Measurements from ENCODE around the gene TIMM10.

DNA sequence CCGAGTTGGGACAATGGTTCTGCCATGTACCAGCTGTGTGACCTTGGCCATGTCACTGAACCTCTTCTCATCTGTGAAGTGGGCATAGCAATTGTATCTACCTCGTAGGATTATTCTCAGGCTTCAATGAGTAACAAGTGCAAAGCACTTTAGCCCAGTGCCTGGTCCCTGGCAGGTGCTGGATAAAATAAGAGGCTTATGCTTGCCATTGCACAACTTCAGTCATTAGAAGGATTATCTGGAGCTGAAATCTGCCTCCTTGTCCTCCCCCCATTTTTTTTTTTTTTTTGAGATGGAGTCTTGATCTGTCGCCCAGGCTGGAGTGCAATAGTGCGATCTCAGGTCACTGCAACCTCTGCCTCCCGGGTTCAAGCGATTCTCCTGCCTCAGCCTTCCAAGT lies 14.0 kb upstream of the TIMM10 start:
- TF ChIP-seq, protein P1, sequence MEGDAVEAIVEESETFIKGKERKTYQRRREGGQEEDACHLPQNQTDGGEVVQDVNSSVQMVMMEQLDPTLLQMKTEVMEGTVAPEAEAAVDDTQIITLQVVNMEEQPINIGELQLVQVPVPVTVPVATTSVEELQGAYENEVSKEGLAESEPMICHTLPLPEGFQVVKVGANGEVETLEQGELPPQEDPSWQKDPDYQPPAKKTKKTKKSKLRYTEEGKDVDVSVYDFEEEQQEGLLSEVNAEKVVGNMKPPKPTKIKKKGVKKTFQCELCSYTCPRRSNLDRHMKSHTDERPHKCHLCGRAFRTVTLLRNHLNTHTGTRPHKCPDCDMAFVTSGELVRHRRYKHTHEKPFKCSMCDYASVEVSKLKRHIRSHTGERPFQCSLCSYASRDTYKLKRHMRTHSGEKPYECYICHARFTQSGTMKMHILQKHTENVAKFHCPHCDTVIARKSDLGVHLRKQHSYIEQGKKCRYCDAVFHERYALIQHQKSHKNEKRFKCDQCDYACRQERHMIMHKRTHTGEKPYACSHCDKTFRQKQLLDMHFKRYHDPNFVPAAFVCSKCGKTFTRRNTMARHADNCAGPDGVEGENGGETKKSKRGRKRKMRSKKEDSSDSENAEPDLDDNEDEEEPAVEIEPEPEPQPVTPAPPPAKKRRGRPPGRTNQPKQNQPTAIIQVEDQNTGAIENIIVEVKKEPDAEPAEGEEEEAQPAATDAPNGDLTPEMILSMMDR (IDR thresholded peaks at IDR 0.05; ENCODE audit: poor library complexity, severe bottlenecking), result no peak
- TF ChIP-seq POLR2AphosphoS5 (IDR thresholded peaks at IDR 0.05) (no peak), EP300 (conservative IDR thresholded peaks at IDR 0.05; ENCODE audit: poor library complexity, severe bottlenecking) (no peak), MXI1 (conservative IDR thresholded peaks at IDR 0.05; ENCODE audit: poor library complexity, severe bottlenecking) (no peak), TAF1 (IDR thresholded peaks at IDR 0.05; ENCODE audit: low read depth) (no peak)
- TF ChIP-seq, protein P2, sequence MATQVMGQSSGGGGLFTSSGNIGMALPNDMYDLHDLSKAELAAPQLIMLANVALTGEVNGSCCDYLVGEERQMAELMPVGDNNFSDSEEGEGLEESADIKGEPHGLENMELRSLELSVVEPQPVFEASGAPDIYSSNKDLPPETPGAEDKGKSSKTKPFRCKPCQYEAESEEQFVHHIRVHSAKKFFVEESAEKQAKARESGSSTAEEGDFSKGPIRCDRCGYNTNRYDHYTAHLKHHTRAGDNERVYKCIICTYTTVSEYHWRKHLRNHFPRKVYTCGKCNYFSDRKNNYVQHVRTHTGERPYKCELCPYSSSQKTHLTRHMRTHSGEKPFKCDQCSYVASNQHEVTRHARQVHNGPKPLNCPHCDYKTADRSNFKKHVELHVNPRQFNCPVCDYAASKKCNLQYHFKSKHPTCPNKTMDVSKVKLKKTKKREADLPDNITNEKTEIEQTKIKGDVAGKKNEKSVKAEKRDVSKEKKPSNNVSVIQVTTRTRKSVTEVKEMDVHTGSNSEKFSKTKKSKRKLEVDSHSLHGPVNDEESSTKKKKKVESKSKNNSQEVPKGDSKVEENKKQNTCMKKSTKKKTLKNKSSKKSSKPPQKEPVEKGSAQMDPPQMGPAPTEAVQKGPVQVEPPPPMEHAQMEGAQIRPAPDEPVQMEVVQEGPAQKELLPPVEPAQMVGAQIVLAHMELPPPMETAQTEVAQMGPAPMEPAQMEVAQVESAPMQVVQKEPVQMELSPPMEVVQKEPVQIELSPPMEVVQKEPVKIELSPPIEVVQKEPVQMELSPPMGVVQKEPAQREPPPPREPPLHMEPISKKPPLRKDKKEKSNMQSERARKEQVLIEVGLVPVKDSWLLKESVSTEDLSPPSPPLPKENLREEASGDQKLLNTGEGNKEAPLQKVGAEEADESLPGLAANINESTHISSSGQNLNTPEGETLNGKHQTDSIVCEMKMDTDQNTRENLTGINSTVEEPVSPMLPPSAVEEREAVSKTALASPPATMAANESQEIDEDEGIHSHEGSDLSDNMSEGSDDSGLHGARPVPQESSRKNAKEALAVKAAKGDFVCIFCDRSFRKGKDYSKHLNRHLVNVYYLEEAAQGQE (IDR thresholded peaks at IDR 0.05; ENCODE audit: borderline replicate concordance), result no peak
